K562 treated with DMSO at 1 percent for 48 hours (cell line): ENCODE measurements around the gene SMIM21. TPM values are rescaled to one million over a fixed set of nuclear protein-coding genes. Genes with fewer than 3 reads are reported as not detected.

Source experiments
- total RNA-seq: library from RNA; unstranded; fragments of 300-600 nt; gene quantifications from 2 replicates; pipeline ENCODE4 v1.2.3, GENCODE V29; 2022; ENCODE audit warnings: low replicate concordance; ENCODE audit errors: extremely low read depth

The SMIM21 gene
- total RNA-seq: not detected in 2 replicates

GRCh38 chr18:75427603-75428002 is at the start of gene SMIM21:
Gene SMIM21, minus strand, starts transcription at chr18:75427703. Its CDS starts 140 bp downstream, at chr18:75427563.

Other genes starting within 250 kb of the SMIM21 start
- gene PTGR3, start 218.6 kb downstream of the SMIM21 start, total RNA-seq: not detected in 2 replicates
- not detected in 2 replicates for gene TSHZ1, start 216.9 kb downstream of the SMIM21 start, total RNA-seq